Left ventricle myocardium inferior (tissue), 1 donor: ENCODE data around the gene RRBP1. TPM values are rescaled to one million over a fixed set of nuclear protein-coding genes. Genes with fewer than 3 reads are reported as not detected.

Experiments
- DNase-seq: peaks from one replicate; pipeline ENCODE4 v3.0.0-alpha.2; 2020
- H3K27ac ChIP-seq: fragments of 200-600 bp; replicated peaks from 2 replicates; pipeline ENCODE4 v1.8.0; 2021
- H3K27me3 ChIP-seq: fragments of 200-600 bp; 2 replicates; pipeline ENCODE4 v1.8.0; 2021; ENCODE audit warnings: low read depth
- H3K36me3 ChIP-seq: fragments of 200-600 bp; 2 replicates; pipeline ENCODE4 v1.8.0; 2021
- H3K4me1 ChIP-seq: fragments of 200-600 bp; 2 replicates; pipeline ENCODE4 v1.8.0; 2021
- H3K4me3 ChIP-seq: fragments of 200-600 bp; 2 replicates; pipeline ENCODE4 v1.8.0; 2021; ENCODE audit warnings: mild to moderate bottlenecking, moderate library complexity
- H3K9me3 ChIP-seq: fragments of 200-600 bp; replicated peaks from 2 replicates; pipeline ENCODE4 v1.8.0; 2021
- CTCF ChIP-seq: fragments of 200-600 bp; IDR thresholded peaks from 2 replicates; pipeline ENCODE4 v1.8.0; 2021; ENCODE audit warnings: antibody characterized with exemption, mild to moderate bottlenecking, borderline replicate concordance
- intact Hi-C: fragments of 100-400 bp; cut with micrococcal nuclease; formaldehyde crosslinking; loops from one replicate; pipeline ENCODE4 v1.11.0; 2022
- total RNA-seq: library from RNA; stranded (reverse); fragmentation: NEBNext Ultra II Directional; extraction: Animal tissue kit (Norgen Biotek cat#: 25700); gene quantifications from one replicate; pipeline ENCODE4 v1.2.1, GENCODE V29; 2021
- donor health status: DM: no; HTN: yes; CAD: no; lungs with severe emphysema.

RRBP1 gene
- total RNA-seq, 1 donor from 2014 or later, result 31.3 TPM

- H3K4me1 ChIP-seq, result peaks cover 63% of the 10 kb centered on the region
- no peak for DNase-seq
- no peaks in the 10 kb centered on the region for H3K27me3 ChIP-seq
- H3K4me3 ChIP-seq, result no peak overlapping the region
- TF ChIP-seq CTCF, result no peak
- peak overlapping the region; percentile 63 for H3K27ac ChIP-seq
- peaks cover 83% of the 10 kb centered on the region for H3K36me3 ChIP-seq
- no peaks in the 10 kb centered on the region for H3K9me3 ChIP-seq
- intact Hi-C loops, result no loop called here
Observed at GRCh38 chr20:17637413-17637780, 44.6 kb downstream of the RRBP1 start.

GRCh38 chr20:17636523-17637412 is 45.3 kb downstream of the RRBP1 start:
- intact Hi-C loops, result no loop called here
- Histone ChIP-seq H3K27me3 (no peaks in the 10 kb centered on the region), H3K4me1 (peaks cover 56% of the 10 kb centered on the region), H3K36me3 (peaks cover 84% of the 10 kb centered on the region), H3K27ac (peak overlapping the region; percentile 63), H3K9me3 (no peaks in the 10 kb centered on the region), H3K4me3 (no peak overlapping the region)
- no peak for TF ChIP-seq CTCF
- no peak for DNase-seq

GRCh38 chr20:17635332-17636244 is 46.5 kb downstream of the RRBP1 start:
- Histone ChIP-seq H3K4me1 (peaks cover 53% of the 10 kb centered on the region), H3K4me3 (no peak overlapping the region), H3K27me3 (no peaks in the 10 kb centered on the region), H3K36me3 (peaks cover 84% of the 10 kb centered on the region), H3K9me3 (no peaks in the 10 kb centered on the region), H3K27ac (peak overlapping the region; percentile 63)
- TF ChIP-seq CTCF, result no peak
- intact Hi-C loops, result no loop called here
- DNase-seq, result no peak

- no peak for DNase-seq
- no peak overlapping the region for H3K4me3 ChIP-seq
- intact Hi-C loops, result no loop called here
- peaks cover 84% of the 10 kb centered on the region for H3K36me3 ChIP-seq
- H3K27ac ChIP-seq, result peak overlapping the region; percentile 63
- no peaks in the 10 kb centered on the region for H3K27me3 ChIP-seq
- H3K4me1 ChIP-seq, result peaks cover 53% of the 10 kb centered on the region
- H3K9me3 ChIP-seq, result no peaks in the 10 kb centered on the region
- TF ChIP-seq CTCF, result no peak
Observed at GRCh38 chr20:17634661-17635331, 47.2 kb downstream of the RRBP1 start.

GRCh38 chr20:17633850-17634500 is 48.1 kb downstream of the RRBP1 start:
- H3K36me3 ChIP-seq, result peaks cover 90% of the 10 kb centered on the region
- no peak for TF ChIP-seq CTCF

More at GRCh38 chr20:17633850-17634500, 48.1 kb downstream of the RRBP1 start:
- DNase-seq, result no peak
- no peaks in the 10 kb centered on the region for H3K27me3 ChIP-seq
- peak overlapping the region; percentile 63 for H3K27ac ChIP-seq
- no peaks in the 10 kb centered on the region for H3K9me3 ChIP-seq
- H3K4me3 ChIP-seq, result no peak overlapping the region
- H3K4me1 ChIP-seq, result peaks cover 51% of the 10 kb centered on the region
- intact Hi-C loops, result no loop called here
